Endometrium (tissue), 2 donors: Measurements from ENCODE around the gene THOC7.

Experiments
- FAIRE-seq: peaks from 2 replicates; lab custom pipeline; 2012; peaks lifted over from hg19 to GRCh38; lab: Jason Lieb, UNC
- donor health status: control.
- donor health status: control.

The THOC7 gene

GRCh38 chr3:63863150-63864007 lies at the start of gene THOC7, which contains the start of gene ATXN7:
Gene THOC7, minus strand, starts transcription at chr3:63863805. Its CDS starts 15 bp downstream, at chr3:63863790.
Gene ATXN7, plus strand, starts transcription at chr3:63863867. Its CDS starts 48,732 bp downstream, at chr3:63912599.
- no peak for FAIRE-seq

GRCh38 chr3:63912768-63913588 lies 49.4 kb upstream of the THOC7 start:
- FAIRE-seq = no peak

GRCh38 chr3:63911873-63912767 lies 48.5 kb upstream of the THOC7 start, which contains the start of gene SCAANT1:
Gene SCAANT1, minus strand, starts transcription at chr3:63912383.
- no peak for FAIRE-seq

GRCh38 chr3:63911509-63911872 lies 47.9 kb upstream of the THOC7 start:
- FAIRE-seq = no peak

GRCh38 chr3:63910891-63911290 lies 47.3 kb upstream of the THOC7 start:
- FAIRE-seq = no peak

GRCh38 chr3:63910001-63910400 lies 46.4 kb upstream of the THOC7 start:
- FAIRE-seq = no peak

- no peak for FAIRE-seq
Observed at GRCh38 chr3:63909431-63909830, 45.8 kb upstream of the THOC7 start.

GRCh38 chr3:63908776-63909175 lies 45.2 kb upstream of the THOC7 start:
- FAIRE-seq = no peak

- no peak for FAIRE-seq
Observed at GRCh38 chr3:63908081-63908736, 44.6 kb upstream of the THOC7 start.

GRCh38 chr3:63905731-63906620 lies 42.4 kb upstream of the THOC7 start:
- FAIRE-seq = no peak

- no peak for FAIRE-seq
Observed at GRCh38 chr3:63900459-63900858, 36.9 kb upstream of the THOC7 start.

GRCh38 chr3:63900010-63900409 lies 36.4 kb upstream of the THOC7 start:
- FAIRE-seq = no peak

GRCh38 chr3:63896332-63897030 lies 32.9 kb upstream of the THOC7 start:
- no peak for FAIRE-seq

- no peak for FAIRE-seq
Observed at GRCh38 chr3:63895422-63896189, 32.0 kb upstream of the THOC7 start.

- no peak for FAIRE-seq
Observed at GRCh38 chr3:63892773-63893352, 29.3 kb upstream of the THOC7 start.

- no peak for FAIRE-seq
Observed at GRCh38 chr3:63891518-63891917, 27.9 kb upstream of the THOC7 start.

GRCh38 chr3:63886858-63887257 lies 23.3 kb upstream of the THOC7 start:
- FAIRE-seq = no peak

GRCh38 chr3:63880653-63881052 lies 17.0 kb upstream of the THOC7 start:
- FAIRE-seq = no peak
